HEK293 (cell line): ENCODE results near the gene SLC17A5.

ENCODE experiments used
- CTCF ChIA-PET: fragments of 350-600 bp; formaldehyde crosslinking; extraction: SDS; loops from one replicate; lab custom pipeline; 2021; ENCODE audit warnings: antibody characterized with exemption; lab: Yijun Ruan, JAX
- POLR2A ChIA-PET: fragments of 300-600 bp; formaldehyde crosslinking; extraction: SDS; loops from one replicate; lab custom pipeline; 2020; ENCODE audit warnings: antibody characterized with exemption, inconsistent platforms; lab: Yijun Ruan, JAX
- H3K27ac ChIP-seq: fragments of 200-500 bp; sonication (Bioruptor generic); 2 replicates; pipeline ENCODE4 v1.5.1; 2014; ENCODE audit warnings: low read depth, low read length, control low read depth, inconsistent platforms; ENCODE audit errors: extremely low read depth
- H3K36me3 ChIP-seq, 2 experiments: fragments of 200-500 bp in 1 of 2; sonication (Bioruptor generic) in 1 of 2; 1 replicate in 1 of 2; 2 replicates in 1 of 2; pipeline ENCODE4 v1.5.1; 2014 to 2017; ENCODE audit warnings: inconsistent platforms in 2 of 2, low read length in 2 of 2; ENCODE audit not compliant: control insufficient read depth in 2 of 2, insufficient read depth in 1 of 2
- H3K4me1 ChIP-seq: fragments of 200-500 bp; sonication (Bioruptor generic); 2 replicates; pipeline ENCODE4 v1.5.1; 2014; ENCODE audit warnings: mild to moderate bottlenecking, low read length, inconsistent platforms; ENCODE audit not compliant: control insufficient read depth, insufficient read depth
- H3K4me3 ChIP-seq: 2 replicates; pipeline ENCODE4 v1.5.1; 2011; ENCODE audit warnings: low read depth, mild to moderate bottlenecking, control low read depth, low read length, moderate library complexity
- H3K9me3 ChIP-seq: fragments of 200-500 bp; sonication (Bioruptor generic); 2 replicates; pipeline ENCODE4 v1.5.1; 2014; ENCODE audit warnings: low read depth, low read length, inconsistent platforms; ENCODE audit not compliant: control insufficient read depth, insufficient read depth
- EGR2 ChIP-seq: fragments of 450-650 bp; formaldehyde crosslinking; IDR thresholded peaks from 2 replicates; pipeline ENCODE4 v1.5.1; 2016; ENCODE audit warnings: low read depth, missing biosample characterization, missing genetic modification characterization
- GFI1B ChIP-seq: fragments of 450-650 bp; formaldehyde crosslinking; IDR thresholded peaks from 2 replicates; pipeline ENCODE4 v1.5.1; 2016; ENCODE audit warnings: missing biosample characterization, missing genetic modification characterization
- GLI4 ChIP-seq: fragments of 450-650 bp; formaldehyde crosslinking; IDR thresholded peaks from 2 replicates; pipeline ENCODE4 v1.5.1; 2016; ENCODE audit warnings: missing biosample characterization, missing genetic modification characterization
- KLF1 ChIP-seq: fragments of 450-650 bp; formaldehyde crosslinking; IDR thresholded peaks from 2 replicates; pipeline ENCODE4 v1.5.1; 2016; ENCODE audit warnings: missing biosample characterization, missing genetic modification characterization
- KLF10 ChIP-seq: fragments of 450-650 bp; IDR thresholded peaks from 2 replicates; pipeline ENCODE4 v1.5.1; 2018; ENCODE audit warnings: missing biosample characterization, mild to moderate bottlenecking, missing genetic modification characterization
- KLF7 ChIP-seq: fragments of 450-650 bp; formaldehyde crosslinking; IDR thresholded peaks from 2 replicates; pipeline ENCODE4 v1.5.1; 2016; ENCODE audit warnings: missing biosample characterization, missing genetic modification characterization, borderline replicate concordance
- KLF8 ChIP-seq: fragments of 450-650 bp; formaldehyde crosslinking; IDR thresholded peaks from 2 replicates; pipeline ENCODE4 v1.5.1; 2016; ENCODE audit warnings: missing biosample characterization, missing genetic modification characterization
- OSR2 ChIP-seq: fragments of 450-650 bp; formaldehyde crosslinking; IDR thresholded peaks from 2 replicates; pipeline ENCODE4 v1.5.1; 2016; ENCODE audit warnings: missing biosample characterization, missing genetic modification characterization
- SCRT2 ChIP-seq: fragments of 450-650 bp; formaldehyde crosslinking; IDR thresholded peaks from 2 replicates; pipeline ENCODE4 v1.5.1; 2016; ENCODE audit warnings: missing biosample characterization, missing genetic modification characterization
- TRIM28 ChIP-seq: IDR thresholded peaks from 2 replicates; pipeline ENCODE4 v1.6.1; 2011; ENCODE audit warnings: low read length, control low read depth, borderline replicate concordance
- ZNF624 ChIP-seq: fragments of 450-650 bp; formaldehyde crosslinking; IDR thresholded peaks from 2 replicates; pipeline ENCODE4 v1.5.1; 2017; ENCODE audit warnings: missing biosample characterization, missing genetic modification characterization
- ZSCAN30 ChIP-seq: fragments of 450-650 bp; IDR thresholded peaks from 2 replicates; pipeline ENCODE4 v1.5.1; 2018; ENCODE audit warnings: missing biosample characterization, mild to moderate bottlenecking, missing genetic modification characterization, moderate library complexity
- ZSCAN4 ChIP-seq: fragments of 450-650 bp; formaldehyde crosslinking; IDR thresholded peaks from 2 replicates; pipeline ENCODE4 v1.5.1; 2017; ENCODE audit warnings: missing biosample characterization, missing genetic modification characterization
- TF ChIP-seq, protein P1 (sequence below): fragments of 450-650 bp; formaldehyde crosslinking; IDR thresholded peaks from 2 replicates; pipeline ENCODE4 v1.5.1; 2016; ENCODE audit warnings: missing biosample characterization, missing genetic modification characterization, borderline replicate concordance
- TF ChIP-seq, protein P2 (sequence below): fragments of 450-650 bp; formaldehyde crosslinking; IDR thresholded peaks from 2 replicates; pipeline ENCODE4 v1.5.1; 2016; ENCODE audit warnings: missing biosample characterization, missing genetic modification characterization, low read depth

SLC17A5 gene

DNA sequence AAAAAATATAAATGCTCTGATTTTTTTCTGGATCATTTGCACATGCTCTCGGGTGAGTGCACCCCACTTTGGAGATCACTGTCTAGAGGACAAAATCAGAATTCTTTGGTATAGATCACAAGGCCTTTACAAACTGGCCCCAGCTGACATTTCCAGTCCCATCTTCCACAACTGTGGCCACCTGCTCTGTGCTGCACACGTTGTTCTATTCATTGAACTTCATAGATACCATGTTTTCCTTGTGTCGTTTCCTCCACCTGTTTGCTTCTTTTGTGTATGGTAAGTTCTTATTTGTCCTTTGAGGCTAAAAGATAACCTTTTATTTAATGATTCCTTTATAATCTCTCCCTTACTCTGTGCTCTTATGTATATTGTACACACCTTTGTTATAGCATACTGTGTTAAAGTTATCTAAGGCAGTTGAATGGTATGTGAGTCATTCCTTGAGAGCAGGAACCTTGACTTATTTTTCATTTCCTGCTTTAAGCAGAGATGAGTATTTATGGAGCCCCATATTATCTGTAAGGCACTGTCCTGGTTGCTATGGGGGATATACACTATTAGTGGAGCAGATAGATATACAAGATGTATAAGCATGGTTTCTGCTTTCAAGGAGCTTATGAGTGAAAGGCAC is 12.0 kb upstream of the SLC17A5 start:
- H3K4me1 ChIP-seq = no peaks in the 10 kb centered on the region
- H3K9me3 ChIP-seq = no peaks in the 10 kb centered on the region
- no peak overlapping the region for H3K27ac ChIP-seq
- CTCF ChIA-PET = interaction anchor here (0.6 to 3.5 kb wide), 7 partner anchors 9 to 283 kb away, joined by 3 to 33 read pairs (median 4); no protein-coding TSS in a partner anchor
- H3K4me3 ChIP-seq = no peak overlapping the region
- TF ChIP-seq ZSCAN30 (tag by site-specific recombination) = no peak
- 0 out of 2 replicates have a peak, but pooled peaks have one; percentile 35 for TF ChIP-seq TRIM28
- TF ChIP-seq, all 188 proteins: peak for 1
- POLR2A ChIA-PET = interaction anchor here (0.5 to 1.2 kb wide), 4 partner anchors 11 to 279 kb away, joined by 3 to 5 read pairs (median 4); partner anchors contain the start of gene SLC17A5
- H3K36me3 ChIP-seq = no peaks in the 10 kb centered on the region

GRCh38 chr6:73664701-73665100 is 10.9 kb upstream of the SLC17A5 start:
- H3K36me3 ChIP-seq = no peaks in the 10 kb centered on the region
- H3K27ac ChIP-seq = no peak overlapping the region
- ChIA-PET POLR2A (interaction anchor here (1.2 kb wide), 1 partner anchor 10 kb away, joined by 5 read pairs; the partner anchor contains the start of gene SLC17A5), CTCF (interaction anchor here (0.7 to 3.5 kb wide), 4 partner anchors 10 to 74 kb away, joined by 3 to 33 read pairs (median 12); no protein-coding TSS in a partner anchor)
- H3K4me3 ChIP-seq = no peak overlapping the region
- H3K4me1 ChIP-seq = no peaks in the 10 kb centered on the region
- H3K9me3 ChIP-seq = no peaks in the 10 kb centered on the region
- TF ChIP-seq SCRT2 (tag by site-specific recombination) (peak; percentile 21; the same call in 1 of the 2 replicates), EGR2 (tag by site-specific recombination) (no peak)

DNA sequence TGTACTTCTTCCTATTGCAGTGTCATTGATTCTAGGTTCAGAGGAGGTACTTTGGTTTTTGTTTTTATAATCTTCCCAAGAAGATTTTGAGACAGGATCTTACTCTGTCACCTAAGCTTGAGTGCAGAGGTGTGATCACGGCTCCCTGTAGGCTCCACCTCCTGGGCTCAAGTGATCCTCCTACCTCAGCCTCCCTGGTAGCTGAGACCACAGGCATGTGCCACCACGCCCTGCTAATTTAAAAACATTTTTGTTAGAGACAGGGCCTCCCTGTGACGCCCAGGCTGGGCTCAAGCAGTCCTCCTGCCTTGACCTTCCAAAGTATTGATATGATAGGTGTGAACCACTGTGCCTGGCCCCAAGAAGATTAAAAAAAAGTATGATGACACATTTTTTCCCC is 3.4 kb upstream of the SLC17A5 start:
- no peak overlapping the region for H3K27ac ChIP-seq
- no peaks in the 10 kb centered on the region for H3K9me3 ChIP-seq
- POLR2A ChIA-PET = interaction anchor here (0.7 kb wide), 1 partner anchor 57 kb away, joined by 3 read pairs; no protein-coding TSS in a partner anchor
- TF ChIP-seq KLF10 (tag by site-specific recombination) = no peak
- no peak for TF ChIP-seq GLI4
- no peak for TF ChIP-seq KLF8 (tag by site-specific recombination)
- TF ChIP-seq KLF1 (tag by site-specific recombination) = 0 out of 2 replicates have a peak, but pooled peaks have one; percentile 14
- no peak for TF ChIP-seq GFI1B (tag by site-specific recombination)
- no peak for TF ChIP-seq OSR2
- no peak for TF ChIP-seq KLF7 (tag by site-specific recombination)
- H3K4me1 ChIP-seq = no peaks in the 10 kb centered on the region; the same call in 1 of the 2 replicates
- no peak overlapping the region for H3K4me3 ChIP-seq
- no peaks in the 10 kb centered on the region for H3K36me3 ChIP-seq
- CTCF ChIA-PET = interaction anchor here (0.6 to 1.5 kb wide), 2 partner anchors 17 to 36 kb away, joined by 5 to 10 read pairs; no protein-coding TSS in a partner anchor

DNA sequence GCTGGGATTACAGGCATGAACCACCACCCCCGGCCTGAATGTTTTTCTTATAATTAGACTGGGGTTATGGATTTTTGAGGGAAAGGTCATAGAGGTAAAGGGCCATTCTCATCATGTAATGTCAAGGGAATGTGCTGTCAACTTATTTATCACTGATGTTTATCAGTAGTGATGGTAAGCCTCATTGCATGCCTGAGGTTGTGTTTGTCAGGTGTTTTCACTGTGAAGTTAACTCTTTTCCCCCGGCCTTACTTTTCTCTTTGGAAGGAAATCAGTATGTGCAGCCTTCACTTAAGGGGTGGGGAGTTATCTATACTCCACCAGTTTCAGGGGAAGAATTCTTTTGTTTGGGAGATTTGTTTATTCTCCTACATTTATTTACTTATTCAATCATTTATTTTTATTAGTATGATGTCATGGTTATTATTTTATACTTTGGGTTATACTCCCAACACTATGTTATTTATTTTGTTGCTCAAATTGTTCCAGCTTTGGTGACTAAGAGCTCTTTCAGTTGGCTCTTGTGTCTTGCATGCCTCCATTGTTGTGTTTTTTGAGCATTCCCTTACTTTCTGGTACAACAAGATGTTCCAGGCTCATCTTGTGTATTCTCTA is 2.8 kb upstream of the SLC17A5 start:
- ChIA-PET POLR2A (interaction anchor here (0.7 kb wide), 1 partner anchor 57 kb away, joined by 3 read pairs; no protein-coding TSS in a partner anchor), CTCF (interaction anchor here (0.6 to 1.5 kb wide), 2 partner anchors 18 to 37 kb away, joined by 5 to 10 read pairs; no protein-coding TSS in a partner anchor)
- Histone ChIP-seq H3K36me3 (no peaks in the 10 kb centered on the region), H3K4me3 (no peak overlapping the region), H3K9me3 (no peaks in the 10 kb centered on the region), H3K4me1 (no peaks in the 10 kb centered on the region; the same call in 1 of the 2 replicates), H3K27ac (no peak overlapping the region)
- TF ChIP-seq, protein P1, sequence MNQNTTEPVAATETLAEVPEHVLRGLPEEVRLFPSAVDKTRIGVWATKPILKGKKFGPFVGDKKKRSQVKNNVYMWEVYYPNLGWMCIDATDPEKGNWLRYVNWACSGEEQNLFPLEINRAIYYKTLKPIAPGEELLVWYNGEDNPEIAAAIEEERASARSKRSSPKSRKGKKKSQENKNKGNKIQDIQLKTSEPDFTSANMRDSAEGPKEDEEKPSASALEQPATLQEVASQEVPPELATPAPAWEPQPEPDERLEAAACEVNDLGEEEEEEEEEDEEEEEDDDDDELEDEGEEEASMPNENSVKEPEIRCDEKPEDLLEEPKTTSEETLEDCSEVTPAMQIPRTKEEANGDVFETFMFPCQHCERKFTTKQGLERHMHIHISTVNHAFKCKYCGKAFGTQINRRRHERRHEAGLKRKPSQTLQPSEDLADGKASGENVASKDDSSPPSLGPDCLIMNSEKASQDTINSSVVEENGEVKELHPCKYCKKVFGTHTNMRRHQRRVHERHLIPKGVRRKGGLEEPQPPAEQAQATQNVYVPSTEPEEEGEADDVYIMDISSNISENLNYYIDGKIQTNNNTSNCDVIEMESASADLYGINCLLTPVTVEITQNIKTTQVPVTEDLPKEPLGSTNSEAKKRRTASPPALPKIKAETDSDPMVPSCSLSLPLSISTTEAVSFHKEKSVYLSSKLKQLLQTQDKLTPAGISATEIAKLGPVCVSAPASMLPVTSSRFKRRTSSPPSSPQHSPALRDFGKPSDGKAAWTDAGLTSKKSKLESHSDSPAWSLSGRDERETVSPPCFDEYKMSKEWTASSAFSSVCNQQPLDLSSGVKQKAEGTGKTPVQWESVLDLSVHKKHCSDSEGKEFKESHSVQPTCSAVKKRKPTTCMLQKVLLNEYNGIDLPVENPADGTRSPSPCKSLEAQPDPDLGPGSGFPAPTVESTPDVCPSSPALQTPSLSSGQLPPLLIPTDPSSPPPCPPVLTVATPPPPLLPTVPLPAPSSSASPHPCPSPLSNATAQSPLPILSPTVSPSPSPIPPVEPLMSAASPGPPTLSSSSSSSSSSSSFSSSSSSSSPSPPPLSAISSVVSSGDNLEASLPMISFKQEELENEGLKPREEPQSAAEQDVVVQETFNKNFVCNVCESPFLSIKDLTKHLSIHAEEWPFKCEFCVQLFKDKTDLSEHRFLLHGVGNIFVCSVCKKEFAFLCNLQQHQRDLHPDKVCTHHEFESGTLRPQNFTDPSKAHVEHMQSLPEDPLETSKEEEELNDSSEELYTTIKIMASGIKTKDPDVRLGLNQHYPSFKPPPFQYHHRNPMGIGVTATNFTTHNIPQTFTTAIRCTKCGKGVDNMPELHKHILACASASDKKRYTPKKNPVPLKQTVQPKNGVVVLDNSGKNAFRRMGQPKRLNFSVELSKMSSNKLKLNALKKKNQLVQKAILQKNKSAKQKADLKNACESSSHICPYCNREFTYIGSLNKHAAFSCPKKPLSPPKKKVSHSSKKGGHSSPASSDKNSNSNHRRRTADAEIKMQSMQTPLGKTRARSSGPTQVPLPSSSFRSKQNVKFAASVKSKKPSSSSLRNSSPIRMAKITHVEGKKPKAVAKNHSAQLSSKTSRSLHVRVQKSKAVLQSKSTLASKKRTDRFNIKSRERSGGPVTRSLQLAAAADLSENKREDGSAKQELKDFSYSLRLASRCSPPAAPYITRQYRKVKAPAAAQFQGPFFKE = no peak
- TF ChIP-seq, protein P2, sequence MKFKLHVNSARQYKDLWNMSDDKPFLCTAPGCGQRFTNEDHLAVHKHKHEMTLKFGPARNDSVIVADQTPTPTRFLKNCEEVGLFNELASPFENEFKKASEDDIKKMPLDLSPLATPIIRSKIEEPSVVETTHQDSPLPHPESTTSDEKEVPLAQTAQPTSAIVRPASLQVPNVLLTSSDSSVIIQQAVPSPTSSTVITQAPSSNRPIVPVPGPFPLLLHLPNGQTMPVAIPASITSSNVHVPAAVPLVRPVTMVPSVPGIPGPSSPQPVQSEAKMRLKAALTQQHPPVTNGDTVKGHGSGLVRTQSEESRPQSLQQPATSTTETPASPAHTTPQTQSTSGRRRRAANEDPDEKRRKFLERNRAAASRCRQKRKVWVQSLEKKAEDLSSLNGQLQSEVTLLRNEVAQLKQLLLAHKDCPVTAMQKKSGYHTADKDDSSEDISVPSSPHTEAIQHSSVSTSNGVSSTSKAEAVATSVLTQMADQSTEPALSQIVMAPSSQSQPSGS (tag by site-specific recombination) = peak; percentile 78
- TF ChIP-seq ZSCAN4 (tag by site-specific recombination) (no peak), ZNF624 (tag by site-specific recombination) (no peak)
